ENCODE results near the gene RPUSD1.

GRCh38 chr16:769184-769784 lies 18.9 kb downstream of the RPUSD1 start:
- TF ChIP-seq SMC3 (IDR thresholded peaks at IDR 0.05; ENCODE audit: low read length) (no peak), PPARG (CRISPR knock-in tag; conservative IDR thresholded peaks at IDR 0.05) (no peak), EP300 (IDR thresholded peaks at IDR 0.05; ENCODE audit: low read depth in 2 of 2, low read length in 2 of 2) (no peak), EP300 (CRISPR knock-in tag; IDR thresholded peaks at IDR 0.05; ENCODE audit: borderline replicate concordance) (no peak), ZNF550 (CRISPR knock-in tag; IDR thresholded peaks at IDR 0.05; ENCODE audit: borderline replicate concordance) (no peak), POLR2AphosphoS2 (IDR thresholded peaks at IDR 0.05; ENCODE audit: low read depth, low read length) (no peak), ZNF121 (CRISPR knock-in tag; IDR thresholded peaks at IDR 0.05) (no peak), ZKSCAN8 (CRISPR knock-in tag; IDR thresholded peaks at IDR 0.05; ENCODE audit: borderline replicate concordance) (no peak), RAD21 (CRISPR knock-in tag; IDR thresholded peaks at IDR 0.05) (no peak), HDAC2 (CRISPR knock-in tag; IDR thresholded peaks at IDR 0.05) (no peak), ATF7 (IDR thresholded peaks at IDR 0.05) (no peak), ATF7 (CRISPR knock-in tag; IDR thresholded peaks at IDR 0.05) (no peak), POLR2A (IDR thresholded peaks at IDR 0.05; ENCODE audit: insufficient read depth in 1 of 2, low read depth in 2 of 2, low read length in 2 of 2) (no peak)
- TF ChIP-seq, protein P1, sequence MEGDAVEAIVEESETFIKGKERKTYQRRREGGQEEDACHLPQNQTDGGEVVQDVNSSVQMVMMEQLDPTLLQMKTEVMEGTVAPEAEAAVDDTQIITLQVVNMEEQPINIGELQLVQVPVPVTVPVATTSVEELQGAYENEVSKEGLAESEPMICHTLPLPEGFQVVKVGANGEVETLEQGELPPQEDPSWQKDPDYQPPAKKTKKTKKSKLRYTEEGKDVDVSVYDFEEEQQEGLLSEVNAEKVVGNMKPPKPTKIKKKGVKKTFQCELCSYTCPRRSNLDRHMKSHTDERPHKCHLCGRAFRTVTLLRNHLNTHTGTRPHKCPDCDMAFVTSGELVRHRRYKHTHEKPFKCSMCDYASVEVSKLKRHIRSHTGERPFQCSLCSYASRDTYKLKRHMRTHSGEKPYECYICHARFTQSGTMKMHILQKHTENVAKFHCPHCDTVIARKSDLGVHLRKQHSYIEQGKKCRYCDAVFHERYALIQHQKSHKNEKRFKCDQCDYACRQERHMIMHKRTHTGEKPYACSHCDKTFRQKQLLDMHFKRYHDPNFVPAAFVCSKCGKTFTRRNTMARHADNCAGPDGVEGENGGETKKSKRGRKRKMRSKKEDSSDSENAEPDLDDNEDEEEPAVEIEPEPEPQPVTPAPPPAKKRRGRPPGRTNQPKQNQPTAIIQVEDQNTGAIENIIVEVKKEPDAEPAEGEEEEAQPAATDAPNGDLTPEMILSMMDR (CRISPR knock-in tag; IDR thresholded peaks at IDR 0.05): no peak
- TF ChIP-seq, protein P2, sequence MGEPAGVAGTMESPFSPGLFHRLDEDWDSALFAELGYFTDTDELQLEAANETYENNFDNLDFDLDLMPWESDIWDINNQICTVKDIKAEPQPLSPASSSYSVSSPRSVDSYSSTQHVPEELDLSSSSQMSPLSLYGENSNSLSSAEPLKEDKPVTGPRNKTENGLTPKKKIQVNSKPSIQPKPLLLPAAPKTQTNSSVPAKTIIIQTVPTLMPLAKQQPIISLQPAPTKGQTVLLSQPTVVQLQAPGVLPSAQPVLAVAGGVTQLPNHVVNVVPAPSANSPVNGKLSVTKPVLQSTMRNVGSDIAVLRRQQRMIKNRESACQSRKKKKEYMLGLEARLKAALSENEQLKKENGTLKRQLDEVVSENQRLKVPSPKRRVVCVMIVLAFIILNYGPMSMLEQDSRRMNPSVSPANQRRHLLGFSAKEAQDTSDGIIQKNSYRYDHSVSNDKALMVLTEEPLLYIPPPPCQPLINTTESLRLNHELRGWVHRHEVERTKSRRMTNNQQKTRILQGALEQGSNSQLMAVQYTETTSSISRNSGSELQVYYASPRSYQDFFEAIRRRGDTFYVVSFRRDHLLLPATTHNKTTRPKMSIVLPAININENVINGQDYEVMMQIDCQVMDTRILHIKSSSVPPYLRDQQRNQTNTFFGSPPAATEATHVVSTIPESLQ (CRISPR knock-in tag; conservative IDR thresholded peaks at IDR 0.05): no peak
